Left hindlimb (tissue), 1 donor: ENCODE data around the gene SPRR1A.

Experiments used
- DNase-seq: peaks from one replicate; pipeline ENCODE4 v3.0.0-alpha.2; 2018

The SPRR1A gene

DNA sequence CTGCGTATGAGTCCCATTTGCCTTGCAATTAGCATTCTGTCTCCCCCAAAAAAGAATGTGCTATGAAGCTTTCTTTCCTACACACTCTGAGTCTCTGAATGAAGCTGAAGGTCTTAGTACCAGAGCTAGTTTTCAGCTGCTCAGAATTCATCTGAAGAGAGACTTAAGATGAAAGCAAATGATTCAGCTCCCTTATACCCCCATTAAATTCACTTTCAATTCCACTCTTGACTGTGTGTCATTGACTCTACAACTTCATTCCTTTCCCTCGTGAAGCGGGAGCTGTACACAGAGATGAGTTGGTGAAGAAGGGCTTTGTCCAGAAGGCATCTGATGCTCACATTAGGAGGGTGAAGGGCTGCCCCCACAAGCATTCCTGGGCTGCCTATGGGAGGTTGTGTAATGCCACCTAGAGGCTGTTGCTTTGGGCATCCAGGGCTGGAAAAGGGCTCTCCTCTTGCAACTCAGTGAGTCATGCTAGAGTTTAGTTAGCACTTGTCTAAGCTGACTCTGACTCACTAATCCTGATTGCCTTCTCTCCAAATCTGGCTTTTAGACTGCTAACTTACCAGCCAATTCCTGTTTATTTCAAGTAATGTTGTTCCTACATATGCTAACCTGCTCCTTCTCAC lies 48.9 kb downstream of the SPRR1A start:
- DNase-seq = no peak

DNA sequence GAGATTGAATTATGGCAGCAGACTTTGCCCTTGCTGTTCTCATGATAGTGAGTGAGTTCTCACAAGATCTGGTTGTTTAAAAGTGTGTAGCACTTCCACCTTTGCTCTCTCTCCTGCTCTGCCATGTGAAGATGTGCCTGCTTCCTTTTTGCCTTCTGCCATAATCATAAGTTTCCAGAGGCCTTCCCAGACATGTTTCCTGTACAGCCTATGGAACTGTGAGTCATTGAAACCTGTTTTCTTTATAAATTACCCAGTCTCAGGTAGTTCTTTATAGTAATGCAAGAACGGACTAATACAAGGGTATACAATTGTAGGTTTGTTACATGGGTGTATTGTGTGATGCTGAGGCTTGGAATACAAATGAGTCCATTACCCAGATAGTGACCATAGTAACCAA lies 51.3 kb downstream of the SPRR1A start:
- no peak for DNase-seq
